Left cardiac atrium (tissue), 4 donors: Measurements from ENCODE around the gene MBD3L2B. TPM values are rescaled to one million over a fixed set of nuclear protein-coding genes. Genes with fewer than 3 reads are reported as not detected.
"Not testable (repeated sequence)": the region's sequence is repeated elsewhere in the genome, so short reads cannot be mapped to it uniquely, and the experiment has no call there.

Experiments used
- ATAC-seq, 2 donors: fragments of 200-7000 bp; cut with Tn5 transposase; one replicate each; pipeline ENCODE4 v1.9.1; 2020; ENCODE audit warnings: mild to moderate bottlenecking in 2 of 2, moderate library complexity in 2 of 2
- DNase-seq: peaks from one replicate; pipeline ENCODE4 v3.0.0-alpha.2; 2020
- intact Hi-C, 2 donors: fragments of 100-400 bp; cut with DNase I; formaldehyde crosslinking; loops; one replicate each; pipeline versions ENCODE4 v1.14.1 to v1.15.1; 2022 to 2023
- long read RNA-seq: library from polyadenylated mRNA; unstranded; transcript quantifications from one replicate; pipeline ENCODE4 v2.0.0, GENCODE V29; 2021
- total RNA-seq, 2 donors: library from RNA; stranded (reverse); fragmentation: NEBNext Ultra II Directional; extraction: Animal tissue kit (Norgen Biotek cat#: 25700); gene quantifications; one replicate each; pipeline ENCODE4 v1.2.1, GENCODE V29; 2021
- donor health status: DM: no; HTN: yes; CAD: no.
- donor health status: DM: no; HTN: yes; CAD: no; lungs with severe emphysema.
- donor health status: DM: yes; HTN: yes; CAD: no.
- donor health status: Dilated cardiomyopathy.

MBD3L2B gene
- not detected for total RNA-seq
- long read RNA-seq: 0 reads

DNA sequence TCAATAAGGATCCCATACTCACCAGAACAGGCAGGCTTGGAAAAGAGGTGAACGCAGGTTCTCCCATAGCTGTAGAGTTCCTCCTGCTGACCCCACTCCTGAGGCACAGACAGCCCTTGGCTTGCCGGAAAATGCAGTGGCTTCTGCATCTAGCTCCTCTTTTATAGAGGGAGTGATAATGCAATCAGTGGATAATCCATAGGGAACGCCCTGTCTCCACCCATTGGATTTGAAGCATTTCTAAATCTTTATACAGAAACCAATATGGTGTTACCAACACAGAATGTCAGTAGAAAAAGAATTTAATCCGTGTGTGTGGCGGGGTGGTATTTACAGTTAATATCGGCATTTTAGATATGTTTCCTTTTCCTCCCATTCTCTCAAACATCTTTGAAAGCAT lies at the start of gene MBD3L2B:
TSS of gene MBD3L2B (minus strand) at position 101 of the 400 bp plus-strand sequence. CDS start at position 67, 34 bp downstream.
- ATAC-seq, DNase-seq, intact Hi-C loops: not testable (repeated sequence)

- intact Hi-C loops: no loop called here
Measured at GRCh38 chr19:7069904-7070226, 48.6 kb upstream of the MBD3L2B start.

DNA sequence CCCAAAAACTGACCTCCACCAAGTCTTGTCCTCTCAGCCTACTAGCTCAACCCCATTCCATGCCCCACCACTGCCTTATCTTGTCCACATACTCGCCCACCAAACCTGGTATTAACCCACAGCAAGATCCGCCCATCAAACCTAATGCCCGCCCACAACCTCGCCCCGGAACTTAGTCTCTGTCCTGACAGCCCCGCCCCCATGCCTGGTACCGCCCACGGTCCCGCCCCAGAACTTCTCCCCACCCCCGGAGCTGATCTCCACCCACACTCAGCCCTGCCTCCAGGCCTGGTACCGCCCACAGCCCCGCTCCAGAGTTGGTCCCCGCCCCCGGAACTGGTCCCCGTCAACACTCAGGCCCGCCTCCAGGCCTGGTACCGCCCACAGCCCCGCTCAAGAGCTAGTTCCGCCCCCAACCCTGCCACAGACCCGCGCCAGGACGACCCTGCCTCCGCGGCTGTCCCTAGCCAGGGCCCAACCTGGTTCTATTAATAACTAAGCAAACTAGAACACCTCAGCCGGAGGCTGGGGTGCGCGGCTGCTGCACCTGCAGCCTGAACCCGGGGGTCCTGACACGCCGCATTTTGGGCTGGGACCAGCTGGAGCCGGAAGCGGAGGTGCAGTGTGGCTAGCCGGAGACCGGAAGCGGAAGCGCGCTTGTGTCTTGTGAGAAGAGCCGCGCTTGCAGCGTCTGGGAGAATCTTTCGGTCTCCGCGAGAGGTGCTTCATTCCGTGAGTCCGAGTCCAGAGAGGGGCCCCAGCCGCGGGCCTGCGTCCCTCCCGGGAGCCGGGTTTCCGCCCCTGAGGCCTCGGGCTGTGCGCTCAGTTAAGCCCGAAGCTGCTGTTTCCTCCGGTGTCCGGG lies 48.0 kb upstream of the MBD3L2B start, which contains the start of gene ZNF557:
TSS of gene ZNF557 (plus strand) at position 662 of the 862 bp plus-strand sequence. CDS start 5,372 bp downstream, outside the sequence.
- ATAC-seq: peak; percentile 100
- intact Hi-C loops: no loop called here
- DNase-seq: peak; percentile 100

More at GRCh38 chr19:7069904-7070226, 48.6 kb upstream of the MBD3L2B start:
- ATAC-seq (peak in 1 of 2 donors; percentile 6), DNase-seq (no peak)

DNA sequence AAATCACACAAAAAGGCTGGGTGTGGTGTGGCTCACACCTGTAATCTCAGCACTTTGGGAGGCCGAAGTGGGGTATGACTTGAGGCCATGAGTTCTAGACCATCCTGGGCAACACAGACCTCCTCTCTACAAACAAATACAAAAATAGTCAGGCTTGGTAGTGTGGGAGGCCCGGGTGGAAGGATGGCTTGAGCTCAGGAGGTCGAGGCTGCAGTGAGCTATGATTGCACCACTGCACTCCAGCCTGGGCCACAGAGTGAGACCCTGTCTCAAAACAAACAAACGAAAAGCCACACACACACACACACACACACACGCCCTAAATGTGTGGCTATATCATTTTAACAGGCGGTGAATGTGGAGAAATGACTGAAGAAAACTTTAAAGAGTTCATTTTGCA lies 47.4 kb upstream of the MBD3L2B start:
- intact Hi-C loops: no loop called here
- no peak for ATAC-seq
- DNase-seq: no peak

GRCh38 chr19:7067716-7068115 lies 46.5 kb upstream of the MBD3L2B start:
- ATAC-seq: no peak
- intact Hi-C loops: no loop called here
- DNase-seq: no peak

DNA sequence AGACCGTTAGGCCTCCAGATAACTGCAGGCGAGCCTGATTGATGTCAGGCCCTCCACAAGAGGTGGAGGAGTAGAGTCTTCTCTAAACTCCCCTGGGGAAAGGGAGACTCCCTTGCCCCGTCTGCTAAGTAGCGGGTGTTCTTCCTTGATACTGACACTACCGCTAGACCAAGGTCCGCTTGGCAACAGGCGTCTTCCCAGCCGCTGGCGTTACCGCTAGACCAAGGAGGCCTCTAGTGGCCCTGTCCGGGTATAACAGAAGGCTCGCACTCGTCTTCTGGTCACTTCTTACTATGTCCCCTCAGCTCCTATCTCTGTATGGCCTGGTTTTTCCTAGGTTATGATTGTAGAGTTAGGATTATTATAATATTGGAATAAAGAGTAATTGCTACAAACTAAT lies 45.9 kb upstream of the MBD3L2B start:
- DNase-seq, intact Hi-C loops: not testable (repeated sequence)

GRCh38 chr19:7063764-7064418 lies 42.7 kb upstream of the MBD3L2B start:
- DNase-seq (no peak), ATAC-seq (no peak)
- intact Hi-C loops: no loop called here

More for the DNA sequence above, 45.9 kb upstream of the MBD3L2B start:
- ATAC-seq: not testable (repeated sequence)

GRCh38 chr19:7063339-7063738 lies 42.1 kb upstream of the MBD3L2B start:
- intact Hi-C loops: no loop called here
- DNase-seq (no peak), ATAC-seq (no peak)

DNA sequence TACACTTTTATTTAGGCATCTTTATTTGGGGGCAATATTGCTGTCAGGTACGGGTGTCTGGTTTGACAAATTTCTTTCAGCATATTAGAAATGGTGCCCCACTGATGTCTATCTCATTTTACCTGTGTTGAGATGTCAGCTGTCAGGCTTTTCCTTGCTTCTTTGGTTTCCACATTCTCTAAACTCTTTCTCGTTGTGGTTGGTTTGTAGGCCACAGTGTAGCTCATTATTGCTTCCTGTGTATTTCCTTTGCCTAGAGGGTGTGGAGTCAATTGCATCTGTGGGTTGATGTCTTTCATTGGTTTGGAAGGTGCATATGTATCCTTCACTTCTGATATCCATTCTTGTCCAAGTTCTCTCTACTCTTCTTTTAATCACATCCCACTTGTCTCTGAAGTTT lies 38.7 kb upstream of the MBD3L2B start:
- ATAC-seq, intact Hi-C loops: not testable (repeated sequence)

GRCh38 chr19:7058576-7058975 lies 37.3 kb upstream of the MBD3L2B start, which contains the start of gene MBD3L3:
MBD3L3 (minus strand) TSS chr19:7058676; CDS start chr19:7058605, 71 bp downstream.
- DNase-seq, intact Hi-C loops, ATAC-seq: not testable (repeated sequence)

More for the DNA sequence above, 38.7 kb upstream of the MBD3L2B start:
- not testable (repeated sequence) for DNase-seq

DNA sequence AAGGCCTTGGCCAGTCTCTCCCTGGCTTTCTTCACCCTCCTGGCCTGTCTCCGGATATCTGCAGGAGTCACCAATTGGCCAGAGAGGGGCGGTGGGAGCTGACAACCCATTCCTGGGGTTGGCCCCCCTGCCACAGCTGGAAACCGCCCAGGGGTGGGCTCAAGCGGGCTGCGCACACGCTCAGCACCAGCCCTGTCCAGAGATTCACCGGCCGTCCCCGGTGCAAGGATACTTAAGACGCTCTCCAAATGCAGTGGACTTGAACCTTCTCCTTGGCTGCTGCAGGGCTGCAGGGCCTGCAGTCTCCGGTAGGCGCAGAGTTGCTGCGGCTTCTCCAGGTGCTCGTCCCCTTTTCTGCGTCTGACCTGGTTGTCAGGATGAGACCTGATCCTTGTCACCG lies 35.1 kb upstream of the MBD3L2B start:
- ATAC-seq, DNase-seq, intact Hi-C loops: not testable (repeated sequence)

DNA sequence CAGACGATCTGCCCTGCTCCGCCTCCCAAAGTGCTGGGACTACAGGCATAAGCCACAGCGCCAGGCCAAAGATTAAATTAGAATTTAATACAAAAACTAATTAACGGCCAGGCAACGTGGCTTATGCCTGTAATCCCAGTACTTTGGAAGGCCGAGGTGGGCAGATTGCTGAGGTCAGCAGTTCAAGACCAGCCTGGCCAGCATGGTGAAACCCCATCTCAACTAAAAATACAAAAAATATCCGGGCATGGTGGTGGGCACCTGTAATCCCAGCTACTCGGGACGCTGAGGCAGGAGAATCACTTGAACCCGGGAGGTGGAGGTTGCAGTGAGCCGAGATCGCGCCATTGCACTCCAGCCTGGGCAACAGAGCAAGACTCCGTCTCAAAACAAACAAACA lies 34.4 kb upstream of the MBD3L2B start:
- ATAC-seq, intact Hi-C loops, DNase-seq: not testable (repeated sequence)

DNA sequence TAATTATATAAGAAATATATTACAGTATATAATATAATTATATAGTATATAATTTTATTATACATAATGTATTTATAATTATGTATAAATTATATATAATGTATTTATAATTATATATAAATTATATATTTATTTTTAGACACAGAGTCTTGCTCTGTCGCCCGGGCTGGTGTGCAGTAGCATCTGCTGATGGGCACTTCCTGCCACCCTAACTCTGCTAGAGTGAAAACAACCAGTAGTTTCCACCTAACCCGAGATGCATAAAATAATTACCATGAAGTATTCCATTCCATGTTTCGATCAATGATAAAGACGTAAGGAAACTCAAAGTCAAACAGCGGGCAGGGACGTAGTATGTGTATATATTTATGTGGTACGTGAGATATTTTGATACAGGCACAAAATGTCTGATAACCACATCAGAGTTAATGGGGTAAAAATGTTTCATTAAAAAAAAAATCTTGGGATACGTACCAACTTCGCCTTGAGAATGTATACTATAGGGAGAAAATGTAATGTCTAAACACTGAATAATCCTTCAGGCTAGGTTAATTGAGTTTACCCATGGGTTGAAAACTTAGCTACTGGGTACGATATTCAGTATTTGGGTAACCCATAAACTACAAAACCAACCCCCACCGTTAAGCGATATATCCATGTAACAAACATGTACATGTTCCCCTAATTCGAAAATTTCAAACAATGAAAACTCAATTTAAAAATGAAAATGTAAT lies 33.6 kb upstream of the MBD3L2B start:
- intact Hi-C loops, ATAC-seq, DNase-seq: not testable (repeated sequence)

GRCh38 chr19:7052896-7053295 lies 31.7 kb upstream of the MBD3L2B start:
- intact Hi-C loops, DNase-seq, ATAC-seq: not testable (repeated sequence)

- ATAC-seq, DNase-seq, intact Hi-C loops: not testable (repeated sequence)
Measured at GRCh38 chr19:7051421-7051820, 30.2 kb upstream of the MBD3L2B start.

DNA sequence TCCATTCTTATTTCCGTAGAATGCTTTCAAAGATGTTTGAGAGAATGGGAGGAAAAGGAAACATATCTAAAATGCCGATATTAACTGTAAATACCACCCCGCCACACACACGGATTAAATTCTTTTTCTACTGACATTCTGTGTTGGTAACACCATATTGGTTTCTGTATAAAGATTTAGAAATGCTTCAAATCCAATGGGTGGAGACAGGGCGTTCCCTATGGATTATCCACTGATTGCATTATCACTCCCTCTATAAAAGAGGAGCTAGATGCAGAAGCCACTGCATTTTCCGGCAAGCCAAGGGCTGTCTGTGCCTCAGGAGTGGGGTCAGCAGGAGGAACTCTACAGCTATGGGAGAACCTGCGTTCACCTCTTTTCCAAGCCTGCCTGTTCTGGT lies 27.8 kb upstream of the MBD3L2B start, which contains the start of gene MBD3L2:
TSS of gene MBD3L2 (plus strand) at position 301 of the 400 bp plus-strand sequence. CDS start at position 354, 53 bp downstream.
- intact Hi-C loops, ATAC-seq, DNase-seq: not testable (repeated sequence)

- ATAC-seq, DNase-seq, intact Hi-C loops: not testable (repeated sequence)
Measured at GRCh38 chr19:7041563-7041962, 20.3 kb upstream of the MBD3L2B start.

- DNase-seq, intact Hi-C loops: not testable (repeated sequence)
Measured at GRCh38 chr19:7040079-7040478, 18.8 kb upstream of the MBD3L2B start, which contains the start of gene MBD3L4. MBD3L4 (minus strand) TSS chr19:7040179; CDS start chr19:7040144, 35 bp downstream.

DNA sequence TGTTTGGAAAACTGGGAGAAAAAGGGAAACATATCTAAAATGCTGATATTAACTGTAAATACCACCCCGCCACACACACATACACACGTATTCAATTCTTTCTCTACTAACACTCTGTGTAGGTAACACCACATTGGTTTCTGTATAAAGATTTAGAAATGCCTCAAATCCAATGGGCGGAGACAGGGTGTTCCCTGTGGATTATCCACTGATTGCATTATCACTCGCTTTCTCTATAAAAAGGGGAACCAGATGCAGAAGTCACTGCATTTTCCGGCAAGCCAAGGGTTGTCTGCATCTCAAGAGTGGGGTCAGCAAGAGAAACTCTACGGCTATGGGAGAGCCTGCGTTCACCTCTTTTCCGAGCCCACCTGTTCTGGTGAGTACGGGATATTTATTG lies 9.0 kb upstream of the MBD3L2B start, which contains the start of gene MBD3L5:
TSS of gene MBD3L5 (plus strand) at position 301 of the 400 bp plus-strand sequence. CDS start at position 335, 34 bp downstream.
- intact Hi-C loops, ATAC-seq, DNase-seq: not testable (repeated sequence)

More at GRCh38 chr19:7040079-7040478, 18.8 kb upstream of the MBD3L2B start, which contains the start of gene MBD3L4:
- ATAC-seq: not testable (repeated sequence)
